ENCODE measurements around the gene OLIG2. TPM values are rescaled to one million over a fixed set of nuclear protein-coding genes. Genes with fewer than 3 reads are reported as not detected.

OLIG2 gene
- polyA plus RNA-seq, 1 of the 3 experiments (the other 2 are of a cell fraction): not detected

DNA sequence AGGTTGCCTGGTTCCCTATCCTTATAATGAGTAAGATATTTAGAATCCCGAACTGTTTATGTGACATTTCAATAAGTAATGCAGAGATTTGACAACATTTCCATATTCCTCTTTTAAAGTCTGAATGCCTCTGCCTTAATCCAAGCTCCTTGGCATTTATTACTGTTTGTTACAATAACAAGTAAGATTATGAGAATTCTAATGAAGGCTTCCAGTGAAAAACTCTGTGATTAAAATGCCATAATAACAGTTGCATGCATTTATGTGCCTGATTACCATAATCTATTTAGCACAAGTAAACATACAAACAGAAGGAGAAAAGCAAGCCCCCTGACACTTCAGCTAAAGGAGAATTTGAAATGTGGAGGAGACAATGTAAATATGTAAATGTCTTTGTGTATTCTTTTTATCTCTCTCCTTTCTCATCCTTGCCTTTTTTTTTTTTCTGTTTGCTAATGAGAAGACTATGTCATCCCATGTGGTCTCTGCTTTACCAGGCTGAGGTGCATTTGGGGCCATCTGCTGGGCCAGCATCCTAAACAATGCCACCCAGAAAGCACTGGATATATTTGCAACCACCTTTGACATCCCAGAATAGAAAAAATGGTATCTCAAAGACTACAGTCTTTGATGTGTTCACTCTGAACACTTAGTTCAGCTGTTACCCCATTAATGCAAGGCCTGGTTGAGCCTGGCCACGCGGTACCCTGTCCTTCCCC lies 17.2 kb upstream of the OLIG2 start:
- TF ChIP-seq NRF1 (IDR thresholded peaks at IDR 0.05; ENCODE audit: low read depth, low read length): no peak
- no peak for TF ChIP-seq RCOR1 (IDR thresholded peaks at IDR 0.05; ENCODE audit: low read length)
- TF ChIP-seq EZH2phosphoT487 (IDR thresholded peaks at IDR 0.05; ENCODE audit: borderline replicate concordance, low read depth): no peak
- TF ChIP-seq NFIC (IDR thresholded peaks at IDR 0.05; ENCODE audit: borderline replicate concordance): no peak
- TF ChIP-seq SMC3 (IDR thresholded peaks at IDR 0.05; ENCODE audit: low read depth, low read length): no peak
- no peak for TF ChIP-seq MXI1 (IDR thresholded peaks at IDR 0.05; ENCODE audit: low read depth, low read length)
- TF ChIP-seq, protein P1, sequence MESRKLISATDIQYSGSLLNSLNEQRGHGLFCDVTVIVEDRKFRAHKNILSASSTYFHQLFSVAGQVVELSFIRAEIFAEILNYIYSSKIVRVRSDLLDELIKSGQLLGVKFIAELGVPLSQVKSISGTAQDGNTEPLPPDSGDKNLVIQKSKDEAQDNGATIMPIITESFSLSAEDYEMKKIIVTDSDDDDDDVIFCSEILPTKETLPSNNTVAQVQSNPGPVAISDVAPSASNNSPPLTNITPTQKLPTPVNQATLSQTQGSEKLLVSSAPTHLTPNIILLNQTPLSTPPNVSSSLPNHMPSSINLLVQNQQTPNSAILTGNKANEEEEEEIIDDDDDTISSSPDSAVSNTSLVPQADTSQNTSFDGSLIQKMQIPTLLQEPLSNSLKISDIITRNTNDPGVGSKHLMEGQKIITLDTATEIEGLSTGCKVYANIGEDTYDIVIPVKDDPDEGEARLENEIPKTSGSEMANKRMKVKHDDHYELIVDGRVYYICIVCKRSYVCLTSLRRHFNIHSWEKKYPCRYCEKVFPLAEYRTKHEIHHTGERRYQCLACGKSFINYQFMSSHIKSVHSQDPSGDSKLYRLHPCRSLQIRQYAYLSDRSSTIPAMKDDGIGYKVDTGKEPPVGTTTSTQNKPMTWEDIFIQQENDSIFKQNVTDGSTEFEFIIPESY (IDR thresholded peaks at IDR 0.05; ENCODE audit: borderline replicate concordance, low read depth): no peak
- no peak for TF ChIP-seq SIN3A (IDR thresholded peaks at IDR 0.05; ENCODE audit: borderline replicate concordance, low read depth, low read length)
- Histone ChIP-seq H3K4me2 (no peak overlapping the region), H3F3A (replicated peaks; ENCODE audit: insufficient read depth) (peaks cover 6% of the 10 kb centered on the region), H3K9me2 (no peaks in the 10 kb centered on the region), H3K27me3 (ENCODE audit: insufficient read depth) (peaks cover 45% of the 10 kb centered on the region; the same call in 1 of the 2 replicates), H3K9me3 (no peaks in the 10 kb centered on the region), H3K27ac (ENCODE audit: low read depth in 2 of 2, low read length in 1 of 2) (no peak overlapping the region), H3K4me3 (ENCODE audit: low read depth in 2 of 2, low read length in 1 of 2) (no peak overlapping the region), H3K9ac (no peak overlapping the region), H3K36me3 (replicated peaks in 1 of 2; ENCODE audit: control insufficient read depth in 1 of 2, insufficient read depth in 2 of 2, low read length in 1 of 2) (no peaks in the 10 kb centered on the region), H2AFZ (ENCODE audit: low read depth) (no peak overlapping the region), H4K20me1 (ENCODE audit: insufficient read depth) (no peaks in the 10 kb centered on the region), H3K79me2 (ENCODE audit: insufficient read depth) (no peaks in the 10 kb centered on the region), H3K4me1 (ENCODE audit: control insufficient read depth in 1 of 2, insufficient read depth in 2 of 2, low read depth in 1 of 2, low read length in 1 of 2) (no peaks in the 10 kb centered on the region)
- 16% methylated on average over 3 of the region's 3 CpGs for WGBS (ENCODE audit: low lambda C conversion rate)
- ChIA-PET CTCF (no interaction called here), POLR2A (no interaction called here)
- no peak for DNase-seq

DNA sequence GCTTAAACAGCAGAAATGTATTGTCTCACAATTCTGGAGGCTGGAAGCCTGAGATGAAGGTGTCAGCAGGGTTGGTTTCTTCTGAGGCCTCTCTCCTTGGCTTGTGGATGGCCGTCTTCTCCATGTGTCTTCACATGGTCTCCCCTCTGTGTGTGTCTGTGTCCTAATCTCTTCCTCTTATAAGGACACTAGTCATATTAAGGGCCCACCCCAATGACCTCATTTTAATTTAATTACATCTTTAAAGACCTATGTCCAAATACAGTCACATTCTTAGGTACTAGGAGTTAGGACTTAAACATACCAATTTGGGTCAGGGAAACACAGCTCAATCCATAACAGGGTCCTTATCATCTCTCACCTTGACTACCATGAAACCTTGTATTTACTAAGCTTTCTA lies 14.8 kb upstream of the OLIG2 start:
- peaks cover 57% of the 10 kb centered on the region; the same call in 1 of the 2 replicates for H3K27me3 ChIP-seq (ENCODE audit: insufficient read depth)
- H3K36me3 ChIP-seq (replicated peaks in 1 of 2; ENCODE audit: control insufficient read depth in 1 of 2, insufficient read depth in 2 of 2, low read length in 1 of 2): no peaks in the 10 kb centered on the region
- H3K27ac ChIP-seq (ENCODE audit: low read depth in 2 of 2, low read length in 1 of 2): no peak overlapping the region
- no peaks in the 10 kb centered on the region for H3K4me1 ChIP-seq (ENCODE audit: control insufficient read depth in 1 of 2, insufficient read depth in 2 of 2, low read depth in 1 of 2, low read length in 1 of 2)
- peaks cover 6% of the 10 kb centered on the region for H3F3A ChIP-seq (replicated peaks; ENCODE audit: insufficient read depth)
- TF ChIP-seq RXRA (IDR thresholded peaks at IDR 0.05; ENCODE audit: borderline replicate concordance, low read depth) (no peak), YY1 (IDR thresholded peaks at IDR 0.05; ENCODE audit: low read depth) (no peak), RCOR1 (IDR thresholded peaks at IDR 0.05; ENCODE audit: low read length) (no peak), ELF1 (IDR thresholded peaks at IDR 0.05) (no peak), EP300 (IDR thresholded peaks at IDR 0.05; ENCODE audit: borderline replicate concordance in 1 of 2, low read depth in 1 of 2, low read length in 1 of 2) (no peak), NFIC (IDR thresholded peaks at IDR 0.05; ENCODE audit: borderline replicate concordance) (no peak), FOXJ3 (CRISPR knock-in tag; IDR thresholded peaks at IDR 0.05) (no peak), JUND (IDR thresholded peaks at IDR 0.05) (no peak), SIN3A (IDR thresholded peaks at IDR 0.05; ENCODE audit: borderline replicate concordance, low read depth, low read length) (no peak), RAD21 (IDR thresholded peaks at IDR 0.05; ENCODE audit: low read length) (no peak), FOXM1 (IDR thresholded peaks at IDR 0.05; ENCODE audit: low read depth) (no peak), NRF1 (IDR thresholded peaks at IDR 0.05; ENCODE audit: low read depth, low read length) (no peak), GABPA (IDR thresholded peaks at IDR 0.05; ENCODE audit: low read depth) (no peak)
- TF ChIP-seq, protein P2, sequence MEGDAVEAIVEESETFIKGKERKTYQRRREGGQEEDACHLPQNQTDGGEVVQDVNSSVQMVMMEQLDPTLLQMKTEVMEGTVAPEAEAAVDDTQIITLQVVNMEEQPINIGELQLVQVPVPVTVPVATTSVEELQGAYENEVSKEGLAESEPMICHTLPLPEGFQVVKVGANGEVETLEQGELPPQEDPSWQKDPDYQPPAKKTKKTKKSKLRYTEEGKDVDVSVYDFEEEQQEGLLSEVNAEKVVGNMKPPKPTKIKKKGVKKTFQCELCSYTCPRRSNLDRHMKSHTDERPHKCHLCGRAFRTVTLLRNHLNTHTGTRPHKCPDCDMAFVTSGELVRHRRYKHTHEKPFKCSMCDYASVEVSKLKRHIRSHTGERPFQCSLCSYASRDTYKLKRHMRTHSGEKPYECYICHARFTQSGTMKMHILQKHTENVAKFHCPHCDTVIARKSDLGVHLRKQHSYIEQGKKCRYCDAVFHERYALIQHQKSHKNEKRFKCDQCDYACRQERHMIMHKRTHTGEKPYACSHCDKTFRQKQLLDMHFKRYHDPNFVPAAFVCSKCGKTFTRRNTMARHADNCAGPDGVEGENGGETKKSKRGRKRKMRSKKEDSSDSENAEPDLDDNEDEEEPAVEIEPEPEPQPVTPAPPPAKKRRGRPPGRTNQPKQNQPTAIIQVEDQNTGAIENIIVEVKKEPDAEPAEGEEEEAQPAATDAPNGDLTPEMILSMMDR (IDR thresholded peaks at IDR 0.05): no peak
- TF ChIP-seq, protein P3, sequence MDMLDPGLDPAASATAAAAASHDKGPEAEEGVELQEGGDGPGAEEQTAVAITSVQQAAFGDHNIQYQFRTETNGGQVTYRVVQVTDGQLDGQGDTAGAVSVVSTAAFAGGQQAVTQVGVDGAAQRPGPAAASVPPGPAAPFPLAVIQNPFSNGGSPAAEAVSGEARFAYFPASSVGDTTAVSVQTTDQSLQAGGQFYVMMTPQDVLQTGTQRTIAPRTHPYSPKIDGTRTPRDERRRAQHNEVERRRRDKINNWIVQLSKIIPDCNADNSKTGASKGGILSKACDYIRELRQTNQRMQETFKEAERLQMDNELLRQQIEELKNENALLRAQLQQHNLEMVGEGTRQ (IDR thresholded peaks at IDR 0.05; ENCODE audit: borderline replicate concordance, low read depth, low read length): no peak
- TF ChIP-seq, protein P1 (IDR thresholded peaks at IDR 0.05; ENCODE audit: borderline replicate concordance, low read depth): no peak
- TF ChIP-seq, protein P4, sequence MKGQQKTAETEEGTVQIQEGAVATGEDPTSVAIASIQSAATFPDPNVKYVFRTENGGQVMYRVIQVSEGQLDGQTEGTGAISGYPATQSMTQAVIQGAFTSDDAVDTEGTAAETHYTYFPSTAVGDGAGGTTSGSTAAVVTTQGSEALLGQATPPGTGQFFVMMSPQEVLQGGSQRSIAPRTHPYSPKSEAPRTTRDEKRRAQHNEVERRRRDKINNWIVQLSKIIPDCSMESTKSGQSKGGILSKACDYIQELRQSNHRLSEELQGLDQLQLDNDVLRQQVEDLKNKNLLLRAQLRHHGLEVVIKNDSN (IDR thresholded peaks at IDR 0.05; ENCODE audit: borderline replicate concordance, low read depth): no peak
- ChIA-PET CTCF (no interaction called here), POLR2A (no interaction called here)
- no peak overlapping the region for H2AFZ ChIP-seq (ENCODE audit: low read depth)
- WGBS (ENCODE audit: low lambda C conversion rate): 8% methylated on average over 1 of the region's 1 CpG
- H3K4me3 ChIP-seq (ENCODE audit: low read depth in 2 of 2, low read length in 1 of 2): no peak overlapping the region
- H4K20me1 ChIP-seq (ENCODE audit: insufficient read depth): no peaks in the 10 kb centered on the region
- no peak overlapping the region for H3K9ac ChIP-seq
- DNase-seq: no peak
- H3K9me3 ChIP-seq: no peaks in the 10 kb centered on the region
- no peaks in the 10 kb centered on the region for H3K79me2 ChIP-seq (ENCODE audit: insufficient read depth)
- no peak overlapping the region for H3K4me2 ChIP-seq
- H3K9me2 ChIP-seq: no peaks in the 10 kb centered on the region

Data from SK-N-SH (cell line).